Measurements from ENCODE around the gene NAT8L.

NAT8L gene

GRCh38 chr4:2046031-2046961, 12.8 kb upstream of the NAT8L start:
- no peak for DNase-seq

- no peak for DNase-seq
Measured at GRCh38 chr4:2047031-2047660, 12.0 kb upstream of the NAT8L start.

- DNase-seq = no peak
Measured at GRCh38 chr4:2047781-2048581, 11.1 kb upstream of the NAT8L start.

GRCh38 chr4:2048831-2049230, 10.3 kb upstream of the NAT8L start:
- no peak for DNase-seq

GRCh38 chr4:2049381-2049780, 9.7 kb upstream of the NAT8L start:
- no peak for DNase-seq

- no peak for DNase-seq
Measured at GRCh38 chr4:2049811-2050210, 9.3 kb upstream of the NAT8L start.

GRCh38 chr4:2051086-2051485, 8.0 kb upstream of the NAT8L start:
- no peak for DNase-seq

GRCh38 chr4:2054217-2054616, 4.9 kb upstream of the NAT8L start:
- no peak for DNase-seq

GRCh38 chr4:2057382-2058065, 1.6 kb upstream of the NAT8L start:
- no peak for DNase-seq

GRCh38 chr4:2058264-2059045, 672 bp upstream of the NAT8L start:
- DNase-seq = no peak

- no peak for DNase-seq
Measured at GRCh38 chr4:2059726-2060602, 837 bp downstream of the NAT8L start.

GRCh38 chr4:2060611-2061185, 1.6 kb downstream of the NAT8L start:
- DNase-seq = no peak

GRCh38 chr4:2061186-2062131, 2.3 kb downstream of the NAT8L start:
- no peak for DNase-seq

- no peak for DNase-seq
Measured at GRCh38 chr4:2062168-2062807, 3.2 kb downstream of the NAT8L start.

- no peak for DNase-seq
Measured at GRCh38 chr4:2062808-2063524, 3.8 kb downstream of the NAT8L start.

GRCh38 chr4:2063557-2064275, 4.6 kb downstream of the NAT8L start:
- no peak for DNase-seq

- no peak for DNase-seq
Measured at GRCh38 chr4:2064276-2064991, 5.3 kb downstream of the NAT8L start.
